Natural killer cell treated with Interleukin-12 subunit alpha and Interleukin-12 subunit beta and Interleukin-15 and Interleukin-18, amount 100 ng/mL, for 72 hours (primary cell): Measurements from ENCODE around the gene TAAR5. TPM values are rescaled to one million over a fixed set of nuclear protein-coding genes. Genes with fewer than 3 reads are reported as not detected.
A peak's percentile ranks its signal among the peaks of the same experiment; 100 is the strongest.
"Not testable (repeated sequence)": the region's sequence is repeated elsewhere in the genome, so short reads cannot be mapped to it uniquely, and the experiment has no call there.

Experiments
- ATAC-seq, 2 donors: fragments of 150-1000 bp; cut with Tn5 transposase in 1 of 2; sonication (Bioruptor Pico), chemical (Tn5 transposase) in 1 of 2; 2 replicates each; pipeline ENCODE4 v1.10.0; 2021
- DNase-seq: peaks from one replicate; pipeline ENCODE4 v3.0.0; 2022; ENCODE audit warnings: low spot score
- H3K27ac Mint-ChIP-seq, 2 donors: 1 replicate in 1 of 2; 2 replicates in 1 of 2; pipeline ENCODE4 v1.8.0; 2022; ENCODE audit warnings: mixed read lengths in 2 of 2, mild to moderate bottlenecking in 1 of 2, moderate library complexity in 1 of 2
- H3K27me3 Mint-ChIP-seq, 2 donors: 1 replicate in 1 of 2; 2 replicates in 1 of 2; pipeline ENCODE4 v1.8.0; 2022; ENCODE audit warnings: mixed read lengths in 2 of 2
- H3K36me3 Mint-ChIP-seq: one replicate; pipeline ENCODE4 v1.8.0; 2022; ENCODE audit warnings: mixed read lengths
- H3K4me1 Mint-ChIP-seq, 2 donors: 1 replicate in 1 of 2; 2 replicates in 1 of 2; pipeline ENCODE4 v1.8.0; 2022; ENCODE audit warnings: low read depth in 2 of 2, mixed read lengths in 2 of 2, mild to moderate bottlenecking in 1 of 2
- H3K4me3 Mint-ChIP-seq: one replicate; pipeline ENCODE4 v1.8.0; 2022; ENCODE audit warnings: mixed read lengths
- H3K9me3 Mint-ChIP-seq: 2 replicates; pipeline ENCODE4 v1.8.0; 2022; ENCODE audit warnings: mixed read lengths
- total RNA-seq, 2 donors: library from RNA; stranded (reverse); gene quantifications; one replicate each; pipeline ENCODE4 v1.2.3, GENCODE V29; 2022

Gene TAAR5
- total RNA-seq, 2 donors from 2014 or later: not detected

DNA sequence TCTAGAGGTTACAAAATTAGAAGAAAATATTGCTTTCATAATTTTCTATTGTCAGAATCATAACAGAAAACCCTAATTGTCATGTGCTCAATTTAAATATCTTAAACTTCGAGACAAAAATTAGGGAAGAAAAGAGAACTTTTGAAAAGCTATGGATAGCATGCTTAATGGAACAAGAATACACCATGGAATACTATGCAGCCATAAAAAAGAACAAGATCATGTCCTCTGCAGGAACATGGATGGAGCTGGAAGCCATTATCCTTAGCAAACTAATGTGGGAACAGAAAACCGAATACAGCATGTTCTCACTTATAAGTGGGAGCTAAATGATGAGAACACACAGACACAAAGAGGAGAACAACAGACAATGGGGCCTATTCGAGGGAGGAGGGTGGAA is 29.5 kb downstream of the TAAR5 start:
- H3K27ac Mint-ChIP-seq, H3K4me1 Mint-ChIP-seq, H3K9me3 Mint-ChIP-seq, H3K36me3 Mint-ChIP-seq, DNase-seq, H3K4me3 Mint-ChIP-seq, ATAC-seq: not testable (repeated sequence)
- peaks cover 22 to 38% of the 10 kb centered on the region in 2 donors for H3K27me3 Mint-ChIP-seq

DNA sequence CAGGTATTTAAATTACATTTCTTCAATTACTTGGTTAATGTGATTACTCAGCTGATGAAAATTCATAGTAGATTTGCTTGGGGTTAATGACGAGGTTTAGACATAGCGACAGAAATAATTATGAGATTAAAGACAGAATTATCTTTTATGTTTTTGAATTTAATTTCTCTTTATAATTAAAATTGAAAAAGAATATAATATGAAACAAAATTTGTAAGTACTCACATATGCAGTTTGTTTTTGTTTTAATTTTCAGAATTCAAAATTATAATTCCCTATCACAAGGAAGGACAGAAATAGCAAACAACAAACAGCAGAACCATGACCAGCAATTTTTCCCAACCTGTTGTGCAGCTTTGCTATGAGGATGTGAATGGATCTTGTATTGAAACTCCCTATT is 37.2 kb downstream of the TAAR5 start, which contains the start of gene TAAR8:
Gene TAAR8 (plus strand): TSS at position 301 of the 400 bp plus-strand sequence. CDS start 21 bp downstream, at position 322.
- H3K4me3 Mint-ChIP-seq: no peak within 1 kb of the TSS
- ATAC-seq (no peak), DNase-seq (no peak)
- no peaks in the 10 kb centered on the region for H3K36me3 Mint-ChIP-seq
- no peaks in the 10 kb centered on the region for H3K4me1 Mint-ChIP-seq
- H3K9me3 Mint-ChIP-seq: no peaks in the 10 kb centered on the region
- H3K27ac Mint-ChIP-seq: no peak within 1 kb of the TSS
- H3K27me3 Mint-ChIP-seq: peaks cover 23 to 24% of the 10 kb centered on the region in 2 donors

DNA sequence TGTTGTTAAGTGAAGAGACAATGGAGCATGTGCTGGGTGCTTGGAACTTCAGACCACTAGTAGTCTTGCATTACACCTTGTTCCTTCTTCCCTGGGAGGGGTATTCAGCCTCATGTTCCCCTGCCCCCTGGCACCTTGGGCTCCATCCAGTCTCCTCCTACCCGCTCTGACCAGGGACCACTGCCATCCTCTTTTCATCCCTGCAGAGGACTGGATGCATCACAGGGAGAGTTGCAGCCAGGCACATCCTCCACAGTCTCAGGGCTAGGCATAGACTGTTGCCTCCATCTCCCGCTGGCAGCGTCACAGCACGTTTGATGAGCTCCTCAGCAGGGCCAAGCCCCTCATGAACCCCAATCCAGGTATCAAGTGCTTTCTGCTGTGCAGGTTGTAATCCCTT is 38.3 kb downstream of the TAAR5 start:
- no peak for DNase-seq
- H3K4me1 Mint-ChIP-seq: no peaks in the 10 kb centered on the region
- no peaks in the 10 kb centered on the region for H3K9me3 Mint-ChIP-seq
- ATAC-seq: peak in 1 of 2 donors; percentile 61
- no peak overlapping the region for H3K27ac Mint-ChIP-seq
- H3K4me3 Mint-ChIP-seq: no peak overlapping the region
- H3K36me3 Mint-ChIP-seq: no peaks in the 10 kb centered on the region
- H3K27me3 Mint-ChIP-seq: peaks cover 16 to 19% of the 10 kb centered on the region in 2 donors

DNA sequence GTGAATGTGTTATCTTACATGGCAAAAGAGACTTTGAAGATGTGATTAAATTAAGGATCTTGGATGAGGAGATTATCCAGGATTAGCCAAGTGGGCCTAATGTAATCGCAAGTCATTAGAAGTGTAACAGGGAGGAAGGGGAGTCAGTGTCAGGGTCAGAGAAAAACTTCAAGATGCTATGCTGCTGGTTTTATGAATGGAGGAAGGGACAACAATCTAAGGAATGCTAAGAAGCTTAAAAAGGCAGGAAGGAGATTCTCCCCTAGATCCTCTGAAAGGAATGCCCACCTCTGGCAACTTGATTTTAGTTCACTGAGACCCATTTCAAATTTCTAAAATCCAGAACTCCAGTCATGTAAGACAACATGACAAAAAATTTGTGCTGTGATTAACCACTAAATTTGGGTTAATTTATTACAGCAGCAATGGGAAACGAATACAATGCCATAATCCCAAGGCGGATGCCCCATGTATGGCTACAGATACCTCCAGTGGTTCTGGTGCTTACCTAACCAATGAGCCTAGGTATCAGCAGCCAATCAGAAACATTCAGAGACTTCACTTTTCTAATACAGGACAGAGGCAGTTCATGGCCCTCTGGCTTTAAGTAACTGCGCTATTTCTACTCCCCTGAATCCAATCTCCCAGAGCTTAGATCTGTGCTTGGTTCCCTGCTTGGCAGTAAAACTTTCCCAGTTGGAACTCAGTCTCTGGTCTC is 40.6 kb downstream of the TAAR5 start:
- no peak overlapping the region for H3K4me3 Mint-ChIP-seq
- no peak for ATAC-seq

DNA sequence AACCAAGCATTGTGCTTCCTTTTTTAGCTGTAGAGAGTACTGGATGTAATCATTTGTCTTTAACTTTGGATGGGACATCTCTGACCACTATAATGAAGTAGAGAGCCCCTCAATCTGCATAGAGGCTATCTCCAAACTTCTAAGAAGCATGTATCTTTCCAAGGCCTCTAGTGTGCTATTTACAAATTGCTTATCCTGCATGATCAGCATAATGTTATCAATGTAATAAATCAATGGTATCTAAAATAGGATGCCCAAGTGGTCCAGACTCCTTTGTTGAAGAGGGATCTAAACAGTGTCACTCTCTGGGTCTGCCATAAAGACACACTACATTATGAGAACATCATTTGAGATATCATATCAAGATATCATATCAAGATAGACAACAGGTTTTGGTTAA is 44.7 kb downstream of the TAAR5 start:
- Mint-ChIP-seq H3K4me1 (no peaks in the 10 kb centered on the region), H3K27me3 (peaks cover 16 to 19% of the 10 kb centered on the region in 2 donors), H3K4me3 (no peak overlapping the region), H3K27ac (no peak overlapping the region), H3K9me3 (no peaks in the 10 kb centered on the region), H3K36me3 (no peaks in the 10 kb centered on the region)
- ATAC-seq: no peak
- no peak for DNase-seq

More for the DNA sequence above, 40.6 kb downstream of the TAAR5 start:
- no peaks in the 10 kb centered on the region for H3K9me3 Mint-ChIP-seq
- no peaks in the 10 kb centered on the region for H3K36me3 Mint-ChIP-seq
- H3K4me1 Mint-ChIP-seq: no peaks in the 10 kb centered on the region
- DNase-seq: no peak
- peaks cover 16 to 17% of the 10 kb centered on the region in 2 donors for H3K27me3 Mint-ChIP-seq
- no peak overlapping the region for H3K27ac Mint-ChIP-seq

Other genes with a start within 250 kb of the TAAR5 start
- gene MOXD1, start 188.3 kb downstream of the TAAR5 start, total RNA-seq: under 1 TPM in 1 of 2 donors, not detected in 1; 0.70 TPM
- gene STX7, start 76.6 kb downstream of the TAAR5 start, total RNA-seq: 10 to 100 TPM; 23.8 to 36.2 TPM
- not detected for gene TAAR9, start 51.5 kb downstream of the TAAR5 start, total RNA-seq
- gene TAAR8, start 37.1 kb downstream of the TAAR5 start, total RNA-seq: not detected
- not detected for gene TAAR6, start 19.4 kb downstream of the TAAR5 start, total RNA-seq
- not detected for gene TAAR2, start 34.5 kb upstream of the TAAR5 start, total RNA-seq
- not detected for gene TAAR1, start 69.4 kb upstream of the TAAR5 start, total RNA-seq
- 1 to 10 TPM in 1 of 2 donors, under 1 TPM in 1; 0.83 to 1.6 TPM for gene VNN1, start 124.3 kb upstream of the TAAR5 start, total RNA-seq
- gene VNN2, start 168.2 kb upstream of the TAAR5 start, total RNA-seq: 10 to 100 TPM; 28.9 to 30.8 TPM
- 1 to 10 TPM; 2.9 to 5.6 TPM for gene SLC18B1, start 208.9 kb upstream of the TAAR5 start, total RNA-seq
- 1,000 to 10,000 TPM in 1 of 2 donors, 100 to 1,000 TPM in 1; 832 to 1,576 TPM for gene RPS12, start 224.8 kb upstream of the TAAR5 start, total RNA-seq